ENCODE data around the gene NPAS1.
"Not testable (repeated sequence)": the region's sequence is repeated elsewhere in the genome, so short reads cannot be mapped to it uniquely, and the experiment has no call there.

Gene NPAS1

DNA sequence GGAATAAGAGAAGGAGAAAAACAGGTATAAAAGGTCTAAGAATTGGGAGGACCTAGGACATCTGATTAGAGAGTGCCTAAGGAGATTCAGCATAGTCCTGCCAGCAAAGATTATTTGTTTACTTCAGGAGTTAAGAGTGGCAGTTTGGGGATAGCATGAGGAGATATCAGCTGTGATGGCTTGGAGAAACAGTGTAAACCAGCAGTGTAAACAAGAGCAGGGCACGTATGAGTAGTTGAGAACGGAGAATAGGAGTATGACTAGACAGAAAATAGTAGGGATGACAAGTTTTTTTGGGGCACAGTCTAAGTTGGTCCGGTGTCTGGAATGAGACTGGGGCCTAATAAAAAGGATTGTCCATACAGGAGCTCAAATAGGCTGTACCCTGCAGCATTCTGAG lies 30.9 kb downstream of the NPAS1 start:
- not testable (repeated sequence) for DNase-seq

DNA sequence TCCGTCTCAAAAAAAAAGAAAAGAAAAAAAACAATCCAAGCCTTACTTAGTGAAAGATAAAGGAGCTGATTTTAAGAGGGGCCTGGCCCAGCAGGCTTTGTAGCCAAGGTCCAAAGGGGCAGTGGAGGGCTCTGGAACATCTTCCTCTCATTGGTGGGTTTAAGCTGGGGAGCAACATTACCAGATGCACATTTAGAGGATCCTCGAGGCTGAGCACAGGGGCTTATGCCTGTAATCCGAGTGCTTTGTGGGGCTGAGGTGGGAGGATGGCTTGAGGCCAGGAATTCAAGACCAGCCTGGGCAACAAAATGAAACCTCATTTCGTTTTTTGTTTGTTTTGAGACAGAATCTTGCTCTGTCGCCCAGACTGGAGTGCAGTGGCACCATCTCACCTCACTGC lies 36.8 kb downstream of the NPAS1 start:
- no peak for DNase-seq

GRCh38 chr19:47057328-47057727 lies 37.7 kb downstream of the NPAS1 start:
- no peak for DNase-seq

DNA sequence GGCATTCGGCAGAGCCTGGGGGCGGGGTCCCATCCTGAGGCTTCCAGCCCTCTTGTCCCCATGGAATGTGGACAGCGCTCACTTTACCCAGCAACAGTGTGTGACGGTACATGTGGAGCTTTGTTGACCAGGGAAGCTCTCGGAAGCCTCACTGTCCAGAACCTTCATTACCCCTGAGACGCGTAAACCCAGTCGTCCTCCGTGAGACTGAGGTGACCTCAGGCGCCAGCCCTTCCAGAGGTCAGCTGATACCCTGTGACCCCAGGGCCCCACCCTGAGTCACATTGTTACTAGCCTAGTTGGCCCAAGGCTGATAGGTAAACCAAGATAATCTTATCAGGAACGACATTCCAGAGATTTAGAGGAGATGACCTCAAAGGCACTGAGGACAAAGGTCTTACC lies 39.0 kb downstream of the NPAS1 start:
- no peak for DNase-seq

- no peak for DNase-seq
These were observed 44.2 kb downstream of the NPAS1 start for GRCh38 chr19:47063874-47064273.

- DNase-seq = no peak
These were observed 45.6 kb downstream of the NPAS1 start for GRCh38 chr19:47065242-47065641.

GRCh38 chr19:47066376-47067214 lies 47.0 kb downstream of the NPAS1 start:
- DNase-seq = no peak

GRCh38 chr19:47067215-47067847 lies 47.7 kb downstream of the NPAS1 start:
- DNase-seq = no peak

GRCh38 chr19:47068246-47068645 lies 48.6 kb downstream of the NPAS1 start:
- no peak for DNase-seq

DNA sequence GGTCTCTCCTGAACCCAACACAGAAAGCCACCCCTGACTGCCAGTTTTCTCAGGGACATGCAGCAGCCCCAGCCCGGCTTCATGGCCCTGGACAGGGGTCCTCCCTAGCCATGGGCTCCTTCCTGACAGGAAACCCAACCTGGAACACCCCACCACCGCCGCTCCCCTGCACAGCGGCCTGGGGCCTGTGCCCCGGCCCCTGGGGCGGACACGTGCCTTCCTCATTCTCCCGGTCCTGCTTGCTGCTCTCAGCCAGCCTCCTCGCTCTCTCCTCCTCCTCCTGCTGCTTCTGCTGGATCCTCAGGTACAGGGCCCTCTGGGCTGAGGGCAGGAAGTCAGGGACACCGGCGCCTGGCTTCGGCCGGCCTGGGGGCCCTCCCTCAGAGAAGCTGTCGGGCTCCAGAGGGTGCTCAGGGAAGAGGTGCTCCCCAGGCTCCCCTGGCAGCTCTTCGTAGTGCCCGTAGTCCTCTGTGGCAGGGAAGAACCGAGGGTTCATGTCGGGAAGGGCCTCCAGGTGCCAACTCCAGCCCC lies 49.3 kb downstream of the NPAS1 start:
- no peak for DNase-seq

DNA sequence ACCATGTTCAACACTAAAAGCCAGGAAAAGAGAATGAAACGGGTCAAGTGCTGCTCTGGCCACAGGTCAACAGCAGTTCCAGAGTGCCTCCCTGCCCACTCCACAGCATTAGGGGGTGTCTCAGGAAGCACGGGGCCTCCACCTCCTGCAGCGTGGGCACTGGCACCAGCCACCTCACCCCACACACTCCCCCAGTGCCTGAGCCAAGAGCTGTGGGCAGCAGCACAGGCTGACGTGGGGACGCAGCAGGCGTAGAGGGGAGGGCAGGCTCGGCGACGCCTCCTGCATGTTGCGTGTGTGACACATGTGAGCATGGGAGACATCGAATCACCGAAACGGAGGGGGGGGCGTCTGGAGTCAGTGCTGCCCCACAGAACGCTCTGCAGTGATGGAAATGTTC lies 50.2 kb downstream of the NPAS1 start:
- DNase-seq = no peak

DNA sequence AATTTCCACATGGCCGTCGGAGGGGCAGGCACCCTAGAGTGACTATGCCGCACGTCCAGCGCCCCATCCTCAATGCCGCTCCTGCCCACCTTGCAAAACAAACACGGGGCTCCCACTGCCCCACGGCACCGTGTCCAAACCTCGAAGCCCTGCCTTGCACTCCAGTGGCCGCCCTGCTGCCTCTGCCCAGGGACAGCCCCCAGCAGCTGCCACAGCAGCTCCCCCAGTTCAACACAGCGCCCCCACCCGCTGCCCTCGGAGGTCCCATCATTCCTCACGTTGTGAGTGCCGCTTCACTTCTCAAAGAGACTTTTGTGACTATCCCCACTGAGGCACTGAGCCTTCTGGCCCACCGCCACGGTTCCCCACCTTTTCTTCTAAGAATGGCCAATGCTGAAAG lies 51.1 kb downstream of the NPAS1 start:
- DNase-seq = no peak

DNA sequence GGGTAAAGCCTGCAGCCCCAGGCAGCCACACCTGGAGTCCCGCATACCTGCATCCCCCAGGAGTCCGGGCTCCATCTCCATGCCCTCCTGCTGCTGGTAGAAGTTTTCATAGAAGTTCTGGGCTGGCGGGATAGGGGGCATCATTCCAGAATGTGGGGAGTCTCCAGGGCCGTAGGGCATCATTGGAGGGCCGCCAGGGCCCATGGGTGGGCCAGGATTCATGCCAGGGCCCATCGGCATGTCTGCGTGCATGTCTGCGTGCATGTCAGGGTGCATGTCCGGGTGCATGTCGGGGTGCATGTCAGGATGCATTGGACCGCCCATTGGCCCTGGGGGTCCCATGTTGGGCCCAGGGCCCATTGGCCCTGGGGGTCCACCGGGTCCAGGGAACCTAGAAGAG lies 52.1 kb downstream of the NPAS1 start:
- no peak for DNase-seq

DNA sequence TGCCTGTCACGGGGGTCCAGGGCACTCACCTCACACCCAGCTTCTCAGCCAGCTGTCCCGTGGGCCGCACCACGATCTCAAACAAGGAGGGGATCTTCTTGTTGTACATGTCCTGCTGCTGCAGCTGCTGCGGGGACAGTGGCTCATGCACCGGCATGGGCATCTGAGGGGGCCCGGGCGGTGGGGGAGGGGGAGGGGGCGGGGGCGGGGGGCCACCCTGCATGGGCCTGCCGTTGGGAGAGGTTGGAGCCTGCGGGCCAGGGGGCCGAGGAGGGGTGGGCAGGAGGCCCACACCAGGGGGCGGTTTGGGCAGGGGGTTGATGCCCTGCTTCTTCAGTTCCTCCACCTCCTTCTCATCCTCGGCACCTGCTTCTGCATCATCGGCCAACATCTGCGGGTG lies 52.7 kb downstream of the NPAS1 start:
- DNase-seq = no peak

GRCh38 chr19:47073574-47073973 lies 53.9 kb downstream of the NPAS1 start:
- DNase-seq = no peak

GRCh38 chr19:47074621-47075020 lies 55.0 kb downstream of the NPAS1 start:
- DNase-seq = no peak

DNA sequence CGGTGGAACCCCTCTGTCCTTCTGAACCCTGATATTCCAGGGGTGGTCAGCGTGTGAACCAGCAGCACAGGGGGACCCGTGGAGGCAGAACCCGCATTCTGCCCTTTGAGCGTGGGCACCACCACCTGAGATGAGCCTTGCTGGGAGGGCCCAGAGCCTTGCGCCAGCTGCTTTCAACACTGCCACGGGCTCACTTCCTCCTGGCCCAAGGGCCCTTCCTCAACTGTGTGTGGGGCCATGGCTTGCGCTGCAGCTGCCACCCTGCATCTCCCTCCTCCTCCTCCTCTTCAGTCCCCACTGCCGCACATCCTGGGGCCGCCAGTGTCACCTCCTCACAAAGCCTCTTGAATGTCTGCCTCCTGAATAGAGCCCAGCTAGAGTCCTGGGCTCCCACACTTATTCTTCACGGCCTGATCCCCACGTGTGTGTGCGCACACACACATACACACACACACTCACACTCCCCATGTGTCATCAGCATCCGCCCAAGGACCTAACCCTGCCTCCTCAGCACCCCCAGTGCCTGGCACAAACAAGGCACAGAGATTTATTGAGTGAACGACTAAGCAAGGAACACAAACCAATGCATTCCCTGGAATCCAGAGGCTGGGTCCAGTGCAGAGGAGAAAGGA lies 55.7 kb downstream of the NPAS1 start:
- DNase-seq = peak; percentile 24

DNA sequence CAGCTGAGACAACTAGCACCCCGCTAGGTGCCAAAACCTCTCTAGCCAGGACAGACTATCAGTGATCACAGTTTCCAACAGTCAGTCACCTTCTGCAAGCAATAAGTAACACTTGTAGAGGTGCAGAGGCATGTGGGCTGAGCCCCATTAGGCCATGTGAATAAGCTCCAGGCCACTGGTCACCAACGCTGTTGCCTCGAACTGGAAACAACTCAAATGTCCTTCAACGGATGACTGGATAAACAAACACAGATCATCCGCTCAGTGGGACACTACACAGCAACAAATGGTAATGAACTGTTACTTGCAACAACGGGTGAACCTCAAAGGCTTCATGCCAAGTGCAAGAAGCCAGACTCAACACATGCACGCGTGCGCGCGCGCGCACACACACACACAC lies 56.3 kb downstream of the NPAS1 start:
- DNase-seq = no peak

DNA sequence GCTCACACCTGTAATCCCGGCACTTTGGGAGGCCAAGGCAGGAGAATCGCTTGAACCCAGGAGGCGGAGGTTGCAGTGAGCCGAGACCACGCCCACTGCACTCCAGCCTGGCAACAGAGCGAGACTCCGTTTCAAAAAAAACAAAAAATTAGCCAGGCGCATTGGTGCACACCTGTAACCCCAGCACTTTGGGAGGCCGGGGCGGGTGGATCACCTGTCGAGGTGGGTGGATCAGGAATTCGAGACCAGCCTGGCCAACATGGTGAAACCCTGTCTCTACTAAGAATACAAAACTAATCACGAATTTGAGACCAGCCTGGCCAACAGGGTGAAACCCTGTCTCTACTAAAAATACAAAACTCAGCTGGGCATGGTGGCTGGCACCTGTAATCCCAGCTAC lies 58.7 kb downstream of the NPAS1 start:
- DNase-seq = not testable (repeated sequence)

- DNase-seq = no peak
These were observed 61.5 kb downstream of the NPAS1 start for GRCh38 chr19:47081095-47081494.

- DNase-seq = no peak
These were observed 62.9 kb downstream of the NPAS1 start for GRCh38 chr19:47082493-47082892.

- DNase-seq = no peak
These were observed 65.3 kb downstream of the NPAS1 start for GRCh38 chr19:47084879-47085439.

GRCh38 chr19:47086280-47086679 lies 66.6 kb downstream of the NPAS1 start:
- no peak for DNase-seq
